H9 (cell line): ENCODE measurements around the gene SMAD3. TPM values are rescaled to one million over a fixed set of nuclear protein-coding genes. Genes with fewer than 3 reads are reported as not detected.

Experiments
- DNase-seq: peaks from one replicate; pipeline ENCODE4 v3.0.0-alpha.2; 2017
- H2AFZ ChIP-seq: one replicate; pipeline ENCODE4 v1.6.1; 2013; ENCODE audit warnings: mild to moderate bottlenecking, low read length, control low read depth, moderate library complexity
- H2AK5ac ChIP-seq: 2 replicates; pipeline ENCODE4 v1.6.1; 2013; ENCODE audit warnings: low read length, control low read depth, mixed read lengths; ENCODE audit not compliant: insufficient read length
- H2BK120ac ChIP-seq: one replicate; pipeline ENCODE4 v1.6.1; 2013; ENCODE audit warnings: low read depth, mild to moderate bottlenecking, low read length, control low read depth, inconsistent platforms; ENCODE audit not compliant: poor library complexity, severe bottlenecking
- H2BK12ac ChIP-seq: 2 replicates; pipeline ENCODE4 v1.6.1; 2013; ENCODE audit warnings: low read length, control low read depth, mixed read lengths, low read depth; ENCODE audit not compliant: insufficient read length
- H2BK15ac ChIP-seq: 2 replicates; pipeline ENCODE4 v1.6.1; 2013; ENCODE audit warnings: low read depth, low read length, control low read depth
- H2BK20ac ChIP-seq: one replicate; pipeline ENCODE4 v1.6.1; 2013; ENCODE audit warnings: low read depth, mild to moderate bottlenecking, low read length, control low read depth, inconsistent platforms; ENCODE audit not compliant: poor library complexity, severe bottlenecking
- H2BK5ac ChIP-seq: 2 replicates; pipeline ENCODE4 v1.6.1; 2013; ENCODE audit warnings: low read length, control low read depth, mixed read lengths; ENCODE audit not compliant: insufficient read length
- H3K14ac ChIP-seq: 2 replicates; pipeline ENCODE4 v1.6.1; 2013; ENCODE audit warnings: low read length, control low read depth; ENCODE audit not compliant: insufficient read depth
- H3K18ac ChIP-seq: 2 replicates; pipeline ENCODE4 v1.6.1; 2013; ENCODE audit warnings: low read depth, mild to moderate bottlenecking, mixed read lengths, low read length, control low read depth; ENCODE audit not compliant: insufficient read length
- H3K23ac ChIP-seq: 2 replicates; pipeline ENCODE4 v1.6.1; 2013; ENCODE audit warnings: low read length, control low read depth, mixed read lengths, low read depth; ENCODE audit not compliant: insufficient read length
- H3K23me2 ChIP-seq: 2 replicates; pipeline ENCODE4 v1.6.1; 2013; ENCODE audit warnings: low read depth, mild to moderate bottlenecking, mixed read lengths, low read length, control low read depth; ENCODE audit not compliant: insufficient read length, poor library complexity, severe bottlenecking
- H3K27ac ChIP-seq: 2 replicates; pipeline ENCODE4 v1.5.1; 2013; ENCODE audit warnings: low read length, control low read depth, mixed read lengths, low read depth; ENCODE audit not compliant: insufficient read length
- H3K27me3 ChIP-seq: 2 replicates; pipeline ENCODE4 v1.6.1; 2013; ENCODE audit warnings: low read length, control low read depth, inconsistent platforms; ENCODE audit not compliant: insufficient read depth
- H3K4ac ChIP-seq: 2 replicates; pipeline ENCODE4 v1.6.1; 2013; ENCODE audit warnings: low read depth, mild to moderate bottlenecking, control low read depth, inconsistent platforms, low read length, moderate library complexity
- H3K4me1 ChIP-seq: 2 replicates; pipeline ENCODE4 v1.6.1; 2013; ENCODE audit warnings: low read length, control low read depth, inconsistent platforms; ENCODE audit not compliant: insufficient read depth
- H3K4me2 ChIP-seq: 2 replicates; pipeline ENCODE4 v1.6.1; 2013; ENCODE audit warnings: low read length, control low read depth, mixed read lengths; ENCODE audit not compliant: insufficient read length, insufficient read depth
- H3K56ac ChIP-seq: 2 replicates; pipeline ENCODE4 v1.6.1; 2013; ENCODE audit warnings: low read depth, mild to moderate bottlenecking, mixed read lengths, low read length, control low read depth; ENCODE audit not compliant: insufficient read length
- H3K79me1 ChIP-seq: 2 replicates; pipeline ENCODE4 v1.6.1; 2013; ENCODE audit warnings: low read depth, mild to moderate bottlenecking, moderate library complexity, low read length, control low read depth, inconsistent platforms; ENCODE audit not compliant: insufficient read depth, poor library complexity, severe bottlenecking
- H3K79me2 ChIP-seq: 2 replicates; pipeline ENCODE4 v1.6.1; 2013; ENCODE audit warnings: low read length, control low read depth, inconsistent platforms; ENCODE audit not compliant: insufficient read depth
- H3K9ac ChIP-seq: 2 replicates; pipeline ENCODE4 v1.6.1; 2013; ENCODE audit warnings: low read length, control low read depth, mixed read lengths; ENCODE audit not compliant: insufficient read length; ENCODE audit errors: extremely low read depth
- H3K9me3 ChIP-seq: one replicate; pipeline ENCODE4 v1.6.1; 2013; ENCODE audit warnings: low read depth, low read length, inconsistent platforms; ENCODE audit not compliant: control insufficient read depth
- H3T11ph ChIP-seq: one replicate; pipeline ENCODE4 v1.6.1; 2013; ENCODE audit warnings: mild to moderate bottlenecking, low read length, control low read depth, inconsistent platforms
- H4K20me1 ChIP-seq: one replicate; pipeline ENCODE4 v1.6.1; 2013; ENCODE audit not compliant: control insufficient read depth, insufficient read length, insufficient read depth
- H4K5ac ChIP-seq: 2 replicates; pipeline ENCODE4 v1.6.1; 2013; ENCODE audit warnings: low read depth, mild to moderate bottlenecking, mixed read lengths, low read length, control low read depth; ENCODE audit not compliant: insufficient read length
- H4K8ac ChIP-seq: replicated peaks from 2 replicates; pipeline ENCODE4 v1.6.1; 2013; ENCODE audit warnings: low read length, control low read depth, mixed read lengths, low read depth; ENCODE audit not compliant: insufficient read length
- H4K91ac ChIP-seq: 2 replicates; pipeline ENCODE4 v1.6.1; 2013; ENCODE audit warnings: low read depth, mild to moderate bottlenecking, moderate library complexity, mixed read lengths, low read length, control low read depth; ENCODE audit not compliant: insufficient read length
- H3K27ac Mint-ChIP-seq, 3 experiments: 2 replicates in 2 of 3; 3 replicates in 1 of 3; pipeline ENCODE4 v1.8.0; 2020 to 2021; ENCODE audit warnings: mixed read lengths in 3 of 3, mild to moderate bottlenecking in 1 of 3, moderate library complexity in 1 of 3
- H3K27me3 Mint-ChIP-seq: 2 replicates; pipeline ENCODE4 v1.8.0; 2021; ENCODE audit warnings: low read depth, mild to moderate bottlenecking, moderate library complexity, mixed read lengths
- H3K36me3 Mint-ChIP-seq, 3 experiments: 2 replicates in 2 of 3; 3 replicates in 1 of 3; pipeline ENCODE4 v1.8.0; 2020 to 2021; ENCODE audit warnings: low read depth in 3 of 3, mixed read lengths in 3 of 3; ENCODE audit not compliant: insufficient read depth in 1 of 3
- H3K4me1 Mint-ChIP-seq, 2 experiments: 2 replicates each; pipeline ENCODE4 v1.8.0; 2020; ENCODE audit warnings: mixed read lengths in 2 of 2
- H3K4me3 Mint-ChIP-seq, 2 experiments: 2 replicates in 1 of 2; 3 replicates in 1 of 2; pipeline ENCODE4 v1.8.0; 2020 to 2021; ENCODE audit warnings: mild to moderate bottlenecking in 2 of 2, mixed read lengths in 2 of 2, moderate library complexity in 1 of 2
- H3K9me3 Mint-ChIP-seq, 2 experiments: 2 replicates in 1 of 2; 3 replicates in 1 of 2; pipeline ENCODE4 v1.8.0; 2020; ENCODE audit warnings: mild to moderate bottlenecking in 2 of 2, mixed read lengths in 2 of 2, moderate library complexity in 1 of 2
- CTCF ChIP-seq: fragments of 200-600 bp; sonication (generic); conservative IDR thresholded peaks from 3 replicates; pipeline ENCODE4 v1.8.0; 2021; ENCODE audit warnings: antibody characterized with exemption, mild to moderate bottlenecking
- WGBS: extraction: QIAGEN DNeasy Blood & Tissue Kit; methylation state at CpG from one replicate; pipeline ENCODE4 v1.1.7; 2013; ENCODE audit warnings: missing lambda C conversion rate, low lambda C conversion rate, mixed read lengths; ENCODE audit not compliant: insufficient read length; ENCODE audit errors: extremely low coverage; 5-methylcytosine and 5-hydroxymethylcytosine counted together
- total RNA-seq: library from RNA; stranded (reverse); gene quantifications from 2 replicates; pipeline ENCODE4 v1.2.1, GENCODE V29; 2021

The SMAD3 gene
- total RNA-seq, 1 experiment from 2014 or later, result 26.7 TPM

GRCh38 chr15:67033571-67034044, 31.8 kb upstream of the SMAD3 start:
- no peaks in the 10 kb centered on the region for H3K79me2 ChIP-seq
- H4K8ac ChIP-seq, result no peak overlapping the region
- peaks cover 16% of the 10 kb centered on the region for H3K4me1 ChIP-seq
- H3K4ac ChIP-seq, result no peak overlapping the region
- no peaks in the 10 kb centered on the region; a peak in 1 of 5 replicates for H3K9me3 Mint-ChIP-seq
- H3K9me3 ChIP-seq, result no peaks in the 10 kb centered on the region
- H4K5ac ChIP-seq, result no peak overlapping the region
- peak; percentile 52 for DNase-seq
- peaks cover 3% of the 10 kb centered on the region for H3K23me2 ChIP-seq
- no peak overlapping the region for H3K27ac ChIP-seq
- H3K9ac ChIP-seq, result no peak overlapping the region
- H3K4me3 Mint-ChIP-seq, result peak overlapping the region in 1 of 2 experiments; percentile 36; a peak in 4 of 5 replicates
- H3K27ac Mint-ChIP-seq, result 0 out of 7 replicates have a peak overlapping the region, but pooled peaks of 1 of the 3 experiments have one; percentile 76
- no peak overlapping the region for H2BK20ac ChIP-seq
- H3K56ac ChIP-seq, result no peak overlapping the region
- no peak overlapping the region for H3K23ac ChIP-seq
- H2BK120ac ChIP-seq, result no peak overlapping the region
- H4K91ac ChIP-seq, result no peak overlapping the region
- H4K20me1 ChIP-seq, result no peaks in the 10 kb centered on the region
- H3K4me1 Mint-ChIP-seq, result peaks cover 30 to 40% of the 10 kb centered on the region in 2 experiments
- peak overlapping the region; percentile 50 for H3K4me2 ChIP-seq
- WGBS, result no CpG with 5 or more reads among the region's 50 CpGs
- no peaks in the 10 kb centered on the region; the same call in 1 of the 2 replicates for H3K27me3 ChIP-seq
- peak overlapping the region; percentile 82 for H3K14ac ChIP-seq
- H2BK5ac ChIP-seq, result no peak overlapping the region
- TF ChIP-seq CTCF, result no peak
- no peak overlapping the region for H2BK15ac ChIP-seq
- no peaks in the 10 kb centered on the region for H3K79me1 ChIP-seq
- H3T11ph ChIP-seq, result no peak overlapping the region
- no peak overlapping the region for H2BK12ac ChIP-seq
- peak overlapping the region; percentile 39 for H3K18ac ChIP-seq
- no peaks in the 10 kb centered on the region; a peak in 1 of 7 replicates for H3K36me3 Mint-ChIP-seq
- H3K27me3 Mint-ChIP-seq, result peaks cover 16% of the 10 kb centered on the region
- H2AK5ac ChIP-seq, result no peak overlapping the region
- no peak overlapping the region for H2AFZ ChIP-seq
